H9 (cell line): Measurements from ENCODE around the gene ZSWIM9. TPM values are rescaled to one million over a fixed set of nuclear protein-coding genes. Genes with fewer than 3 reads are reported as not detected.

Experiments
- DNase-seq: peaks from one replicate; pipeline ENCODE4 v3.0.0-alpha.2; 2017
- H2AFZ ChIP-seq: one replicate; pipeline ENCODE4 v1.6.1; 2013; ENCODE audit warnings: mild to moderate bottlenecking, low read length, control low read depth, moderate library complexity
- H2AK5ac ChIP-seq: 2 replicates; pipeline ENCODE4 v1.6.1; 2013; ENCODE audit warnings: low read length, control low read depth, mixed read lengths; ENCODE audit not compliant: insufficient read length
- H2BK120ac ChIP-seq: one replicate; pipeline ENCODE4 v1.6.1; 2013; ENCODE audit warnings: low read depth, mild to moderate bottlenecking, low read length, control low read depth, inconsistent platforms; ENCODE audit not compliant: poor library complexity, severe bottlenecking
- H2BK12ac ChIP-seq: 2 replicates; pipeline ENCODE4 v1.6.1; 2013; ENCODE audit warnings: low read length, control low read depth, mixed read lengths, low read depth; ENCODE audit not compliant: insufficient read length
- H2BK15ac ChIP-seq: 2 replicates; pipeline ENCODE4 v1.6.1; 2013; ENCODE audit warnings: low read depth, low read length, control low read depth
- H2BK20ac ChIP-seq: one replicate; pipeline ENCODE4 v1.6.1; 2013; ENCODE audit warnings: low read depth, mild to moderate bottlenecking, low read length, control low read depth, inconsistent platforms; ENCODE audit not compliant: poor library complexity, severe bottlenecking
- H2BK5ac ChIP-seq: 2 replicates; pipeline ENCODE4 v1.6.1; 2013; ENCODE audit warnings: low read length, control low read depth, mixed read lengths; ENCODE audit not compliant: insufficient read length
- H3K14ac ChIP-seq: 2 replicates; pipeline ENCODE4 v1.6.1; 2013; ENCODE audit warnings: low read length, control low read depth; ENCODE audit not compliant: insufficient read depth
- H3K18ac ChIP-seq: 2 replicates; pipeline ENCODE4 v1.6.1; 2013; ENCODE audit warnings: low read depth, mild to moderate bottlenecking, mixed read lengths, low read length, control low read depth; ENCODE audit not compliant: insufficient read length
- H3K23ac ChIP-seq: 2 replicates; pipeline ENCODE4 v1.6.1; 2013; ENCODE audit warnings: low read length, control low read depth, mixed read lengths, low read depth; ENCODE audit not compliant: insufficient read length
- H3K23me2 ChIP-seq: 2 replicates; pipeline ENCODE4 v1.6.1; 2013; ENCODE audit warnings: low read depth, mild to moderate bottlenecking, mixed read lengths, low read length, control low read depth; ENCODE audit not compliant: insufficient read length, poor library complexity, severe bottlenecking
- H3K27ac ChIP-seq: 2 replicates; pipeline ENCODE4 v1.5.1; 2013; ENCODE audit warnings: low read length, control low read depth, mixed read lengths, low read depth; ENCODE audit not compliant: insufficient read length
- H3K27me3 ChIP-seq: 2 replicates; pipeline ENCODE4 v1.6.1; 2013; ENCODE audit warnings: low read length, control low read depth, inconsistent platforms; ENCODE audit not compliant: insufficient read depth
- H3K4ac ChIP-seq: 2 replicates; pipeline ENCODE4 v1.6.1; 2013; ENCODE audit warnings: low read depth, mild to moderate bottlenecking, control low read depth, inconsistent platforms, low read length, moderate library complexity
- H3K4me1 ChIP-seq: 2 replicates; pipeline ENCODE4 v1.6.1; 2013; ENCODE audit warnings: low read length, control low read depth, inconsistent platforms; ENCODE audit not compliant: insufficient read depth
- H3K4me2 ChIP-seq: 2 replicates; pipeline ENCODE4 v1.6.1; 2013; ENCODE audit warnings: low read length, control low read depth, mixed read lengths; ENCODE audit not compliant: insufficient read length, insufficient read depth
- H3K56ac ChIP-seq: 2 replicates; pipeline ENCODE4 v1.6.1; 2013; ENCODE audit warnings: low read depth, mild to moderate bottlenecking, mixed read lengths, low read length, control low read depth; ENCODE audit not compliant: insufficient read length
- H3K79me1 ChIP-seq: 2 replicates; pipeline ENCODE4 v1.6.1; 2013; ENCODE audit warnings: low read depth, mild to moderate bottlenecking, moderate library complexity, low read length, control low read depth, inconsistent platforms; ENCODE audit not compliant: insufficient read depth, poor library complexity, severe bottlenecking
- H3K79me2 ChIP-seq: 2 replicates; pipeline ENCODE4 v1.6.1; 2013; ENCODE audit warnings: low read length, control low read depth, inconsistent platforms; ENCODE audit not compliant: insufficient read depth
- H3K9ac ChIP-seq: 2 replicates; pipeline ENCODE4 v1.6.1; 2013; ENCODE audit warnings: low read length, control low read depth, mixed read lengths; ENCODE audit not compliant: insufficient read length; ENCODE audit errors: extremely low read depth
- H3K9me3 ChIP-seq: one replicate; pipeline ENCODE4 v1.6.1; 2013; ENCODE audit warnings: low read depth, low read length, inconsistent platforms; ENCODE audit not compliant: control insufficient read depth
- H3T11ph ChIP-seq: one replicate; pipeline ENCODE4 v1.6.1; 2013; ENCODE audit warnings: mild to moderate bottlenecking, low read length, control low read depth, inconsistent platforms
- H4K20me1 ChIP-seq: one replicate; pipeline ENCODE4 v1.6.1; 2013; ENCODE audit not compliant: control insufficient read depth, insufficient read length, insufficient read depth
- H4K5ac ChIP-seq: 2 replicates; pipeline ENCODE4 v1.6.1; 2013; ENCODE audit warnings: low read depth, mild to moderate bottlenecking, mixed read lengths, low read length, control low read depth; ENCODE audit not compliant: insufficient read length
- H4K8ac ChIP-seq: replicated peaks from 2 replicates; pipeline ENCODE4 v1.6.1; 2013; ENCODE audit warnings: low read length, control low read depth, mixed read lengths, low read depth; ENCODE audit not compliant: insufficient read length
- H4K91ac ChIP-seq: 2 replicates; pipeline ENCODE4 v1.6.1; 2013; ENCODE audit warnings: low read depth, mild to moderate bottlenecking, moderate library complexity, mixed read lengths, low read length, control low read depth; ENCODE audit not compliant: insufficient read length
- H3K27ac Mint-ChIP-seq, 3 experiments: 2 replicates in 2 of 3; 3 replicates in 1 of 3; pipeline ENCODE4 v1.8.0; 2020 to 2021; ENCODE audit warnings: mixed read lengths in 3 of 3, mild to moderate bottlenecking in 1 of 3, moderate library complexity in 1 of 3
- H3K27me3 Mint-ChIP-seq: 2 replicates; pipeline ENCODE4 v1.8.0; 2021; ENCODE audit warnings: low read depth, mild to moderate bottlenecking, moderate library complexity, mixed read lengths
- H3K36me3 Mint-ChIP-seq, 3 experiments: 2 replicates in 2 of 3; 3 replicates in 1 of 3; pipeline ENCODE4 v1.8.0; 2020 to 2021; ENCODE audit warnings: low read depth in 3 of 3, mixed read lengths in 3 of 3; ENCODE audit not compliant: insufficient read depth in 1 of 3
- H3K4me1 Mint-ChIP-seq, 2 experiments: 2 replicates each; pipeline ENCODE4 v1.8.0; 2020; ENCODE audit warnings: mixed read lengths in 2 of 2
- H3K4me3 Mint-ChIP-seq, 2 experiments: 2 replicates in 1 of 2; 3 replicates in 1 of 2; pipeline ENCODE4 v1.8.0; 2020 to 2021; ENCODE audit warnings: mild to moderate bottlenecking in 2 of 2, mixed read lengths in 2 of 2, moderate library complexity in 1 of 2
- H3K9me3 Mint-ChIP-seq, 2 experiments: 2 replicates in 1 of 2; 3 replicates in 1 of 2; pipeline ENCODE4 v1.8.0; 2020; ENCODE audit warnings: mild to moderate bottlenecking in 2 of 2, mixed read lengths in 2 of 2, moderate library complexity in 1 of 2
- WGBS: extraction: QIAGEN DNeasy Blood & Tissue Kit; methylation state at CpG from one replicate; pipeline ENCODE4 v1.1.7; 2013; ENCODE audit warnings: missing lambda C conversion rate, low lambda C conversion rate, mixed read lengths; ENCODE audit not compliant: insufficient read length; ENCODE audit errors: extremely low coverage; 5-methylcytosine and 5-hydroxymethylcytosine counted together
- long read RNA-seq: library from polyadenylated mRNA; unstranded; transcript quantifications from one replicate; pipeline ENCODE4 v2.0.0, GENCODE V29; 2020
- total RNA-seq: library from RNA; stranded (reverse); gene quantifications from 2 replicates; pipeline ENCODE4 v1.2.1, GENCODE V29; 2021
- TF ChIP-seq, protein P1 (sequence below): fragments of 200-600 bp; sonication (generic); conservative IDR thresholded peaks from 3 replicates; pipeline ENCODE4 v1.8.0; 2021; ENCODE audit warnings: antibody characterized with exemption, mild to moderate bottlenecking

ZSWIM9 gene
- total RNA-seq = 6.4 and 8.9 TPM in 2 replicates
- long read RNA-seq = 0 reads

DNA sequence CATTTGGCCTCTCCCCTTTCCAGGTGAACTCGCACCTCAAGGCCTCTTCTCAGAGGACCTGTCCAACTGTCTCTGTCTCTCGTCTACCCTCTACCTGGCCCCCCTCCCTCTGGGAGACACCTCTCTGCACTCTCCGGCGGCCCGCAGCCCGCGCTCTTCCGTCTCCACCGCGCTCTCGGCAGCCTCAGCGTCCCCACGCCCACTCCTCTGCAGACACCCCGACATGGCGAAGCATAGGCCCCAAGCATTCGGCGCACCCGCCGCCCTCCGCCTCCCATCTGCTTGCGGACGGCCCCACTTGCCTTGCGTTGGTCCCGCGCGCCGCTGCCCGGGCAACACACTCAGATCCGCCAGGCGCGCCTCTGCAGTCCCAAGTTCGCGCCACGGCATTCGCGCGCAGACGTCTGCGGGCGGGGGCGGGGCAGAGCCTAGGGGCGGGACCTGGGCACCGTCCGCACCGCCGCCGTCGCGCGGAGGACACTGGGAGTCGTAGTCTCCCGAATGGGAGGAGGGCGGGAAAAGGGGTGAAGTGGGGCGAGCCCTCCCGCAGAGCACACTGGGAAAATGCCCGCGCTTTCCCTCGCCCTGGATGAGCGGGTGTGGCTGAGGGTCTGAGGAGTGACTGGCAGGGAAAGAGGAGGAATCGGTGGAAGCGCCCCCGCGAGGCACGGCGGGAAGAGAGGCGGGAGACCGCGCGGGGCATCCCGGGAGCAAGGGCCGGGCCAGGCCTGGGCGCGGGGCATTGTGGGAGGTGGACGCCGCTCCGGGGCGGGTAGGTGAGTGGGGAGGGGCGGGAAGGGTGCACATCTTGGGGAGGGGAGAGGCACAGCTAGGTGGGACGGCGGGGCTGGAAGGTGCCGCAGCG is at the start of gene ZSWIM9, which contains the start of gene LIG1:
ZSWIM9 (plus strand) TSS at position 742 of the 865 bp plus-strand sequence. CDS start 1,123 bp downstream, outside the sequence.
LIG1 (minus strand) TSS at position 406 of the 865 bp plus-strand sequence. CDS start 4,778 bp downstream, outside the sequence.
- peak within 1 kb of the TSS; percentile 92 for H2BK12ac ChIP-seq
- H2AFZ ChIP-seq = no peak within 1 kb of the TSS
- peak within 1 kb of the TSS; percentile 99 to 100 (median 99) for H3K27ac Mint-ChIP-seq
- peaks cover 7% of the 10 kb centered on the region for H3K23me2 ChIP-seq
- H2BK120ac ChIP-seq = no peak within 1 kb of the TSS
- no peaks in the 10 kb centered on the region for H4K20me1 ChIP-seq
- H3K9me3 ChIP-seq = no peaks in the 10 kb centered on the region
- H3K4me1 Mint-ChIP-seq = peaks cover 13 to 17% of the 10 kb centered on the region in 2 experiments
- H3K79me1 ChIP-seq = peaks cover 4% of the 10 kb centered on the region
- no CpG with 5 or more reads among the region's 82 CpGs for WGBS
- peak within 1 kb of the TSS; percentile 12 for H4K5ac ChIP-seq
- H3K36me3 Mint-ChIP-seq = peaks cover 24 to 37% (median 32%) of the 10 kb centered on the region in 3 experiments; a peak in 6 of 7 replicates
- peak within 1 kb of the TSS; percentile 96 to 98 for H3K4me3 Mint-ChIP-seq
- peak within 1 kb of the TSS; percentile 99 for H3K14ac ChIP-seq
- peak within 1 kb of the TSS; percentile 93 for H3K4me2 ChIP-seq
- H2AK5ac ChIP-seq = no peak within 1 kb of the TSS
- H3K9ac ChIP-seq = peak within 1 kb of the TSS; percentile 89
- TF ChIP-seq, protein P1, sequence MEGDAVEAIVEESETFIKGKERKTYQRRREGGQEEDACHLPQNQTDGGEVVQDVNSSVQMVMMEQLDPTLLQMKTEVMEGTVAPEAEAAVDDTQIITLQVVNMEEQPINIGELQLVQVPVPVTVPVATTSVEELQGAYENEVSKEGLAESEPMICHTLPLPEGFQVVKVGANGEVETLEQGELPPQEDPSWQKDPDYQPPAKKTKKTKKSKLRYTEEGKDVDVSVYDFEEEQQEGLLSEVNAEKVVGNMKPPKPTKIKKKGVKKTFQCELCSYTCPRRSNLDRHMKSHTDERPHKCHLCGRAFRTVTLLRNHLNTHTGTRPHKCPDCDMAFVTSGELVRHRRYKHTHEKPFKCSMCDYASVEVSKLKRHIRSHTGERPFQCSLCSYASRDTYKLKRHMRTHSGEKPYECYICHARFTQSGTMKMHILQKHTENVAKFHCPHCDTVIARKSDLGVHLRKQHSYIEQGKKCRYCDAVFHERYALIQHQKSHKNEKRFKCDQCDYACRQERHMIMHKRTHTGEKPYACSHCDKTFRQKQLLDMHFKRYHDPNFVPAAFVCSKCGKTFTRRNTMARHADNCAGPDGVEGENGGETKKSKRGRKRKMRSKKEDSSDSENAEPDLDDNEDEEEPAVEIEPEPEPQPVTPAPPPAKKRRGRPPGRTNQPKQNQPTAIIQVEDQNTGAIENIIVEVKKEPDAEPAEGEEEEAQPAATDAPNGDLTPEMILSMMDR = no peak
- H3K27me3 Mint-ChIP-seq = no peaks in the 10 kb centered on the region; the same call in 1 of the 2 replicates
- peak within 1 kb of the TSS; percentile 37 for H3K27ac ChIP-seq
- H4K8ac ChIP-seq = peak within 1 kb of the TSS; percentile 27
- H3K4me1 ChIP-seq = no peaks in the 10 kb centered on the region; the same call in 1 of the 2 replicates
- no peak within 1 kb of the TSS for H4K91ac ChIP-seq
- peak; percentile 93 for DNase-seq
- H3K9me3 Mint-ChIP-seq = no peaks in the 10 kb centered on the region
- no peak within 1 kb of the TSS for H3K23ac ChIP-seq
- no peak within 1 kb of the TSS for H3T11ph ChIP-seq
- H3K79me2 ChIP-seq = peaks cover 15% of the 10 kb centered on the region; the same call in 1 of the 2 replicates
- peak within 1 kb of the TSS; percentile 97 for H2BK5ac ChIP-seq
- peak within 1 kb of the TSS; percentile 51 for H3K56ac ChIP-seq
- no peak within 1 kb of the TSS for H2BK15ac ChIP-seq
- no peak within 1 kb of the TSS; the same call in 1 of the 2 replicates for H3K4ac ChIP-seq
- H2BK20ac ChIP-seq = no peak within 1 kb of the TSS
- H3K18ac ChIP-seq = peak within 1 kb of the TSS; percentile 100
- no peaks in the 10 kb centered on the region for H3K27me3 ChIP-seq
